MCF 10A (cell line): ENCODE measurements around the gene FAM50A. TPM values are rescaled to one million over a fixed set of nuclear protein-coding genes. Genes with fewer than 3 reads are reported as not detected.
A peak's percentile ranks its signal among the peaks of the same experiment; 100 is the strongest.

Experiments used
- BruUV-seq: library from RNA; stranded (reverse); fragments of 400-500 nt; replicated peaks from 2 replicates; lab custom pipeline; 2021; lab: Mats Ljungman, UMichigan
- CTCF ChIA-PET: fragments of 300-600 bp; sonication (Branson Sonifier 250); formaldehyde crosslinking; extraction: SDS; loops from one replicate; lab custom pipeline; 2021; ENCODE audit warnings: antibody characterized with exemption, inconsistent platforms; lab: Yijun Ruan, JAX
- POLR2A ChIA-PET: fragments of 300-600, 350-650 bp; sonication (Branson Sonifier 250); formaldehyde crosslinking; extraction: SDS; loops from one replicate; lab custom pipeline; 2020; ENCODE audit warnings: antibody characterized with exemption, inconsistent platforms; lab: Yijun Ruan, JAX
- DNase-seq: peaks from one replicate; pipeline ENCODE4 v3.0.0-alpha.2; 2018; ENCODE audit not compliant: unreplicated experiment
- H3K27ac Mint-ChIP-seq: one replicate; pipeline ENCODE4 v1.8.0; 2022; ENCODE audit warnings: mild to moderate bottlenecking, low read depth, mixed read lengths; ENCODE audit not compliant: unreplicated experiment
- H3K27me3 Mint-ChIP-seq: one replicate; pipeline ENCODE4 v1.8.0; 2022; ENCODE audit warnings: mixed read lengths; ENCODE audit not compliant: insufficient read depth, unreplicated experiment
- H3K36me3 Mint-ChIP-seq: one replicate; pipeline ENCODE4 v1.8.0; 2022; ENCODE audit warnings: mild to moderate bottlenecking, moderate library complexity, mixed read lengths; ENCODE audit not compliant: insufficient read depth, unreplicated experiment
- H3K4me1 Mint-ChIP-seq: one replicate; pipeline ENCODE4 v1.8.0; 2022; ENCODE audit warnings: mixed read lengths; ENCODE audit not compliant: insufficient read depth, unreplicated experiment
- H3K4me3 Mint-ChIP-seq: one replicate; pipeline ENCODE4 v1.8.0; 2022; ENCODE audit warnings: mild to moderate bottlenecking, moderate library complexity, mixed read lengths; ENCODE audit not compliant: unreplicated experiment
- H3K9me3 Mint-ChIP-seq: one replicate; pipeline ENCODE4 v1.8.0; 2022; ENCODE audit warnings: mixed read lengths; ENCODE audit not compliant: unreplicated experiment
- intact Hi-C: fragments of 100-400 bp; cut with micrococcal nuclease; formaldehyde crosslinking; loops from 2 replicates; pipeline ENCODE4 v1.14.1; 2022
- total RNA-seq: library from RNA; stranded (reverse); gene quantifications from 2 replicates; pipeline ENCODE4 v1.2.3, GENCODE V29; 2022
- TF ChIP-seq, protein P1 (sequence below): fragments of 200-600 bp; IDR thresholded peaks from one replicate; pipeline ENCODE4 v1.8.0; 2022; ENCODE audit warnings: antibody characterized with exemption, mild to moderate bottlenecking; ENCODE audit not compliant: unreplicated experiment

FAM50A gene
- total RNA-seq, 1 experiment from 2014 or later, result 62.1 TPM

DNA sequence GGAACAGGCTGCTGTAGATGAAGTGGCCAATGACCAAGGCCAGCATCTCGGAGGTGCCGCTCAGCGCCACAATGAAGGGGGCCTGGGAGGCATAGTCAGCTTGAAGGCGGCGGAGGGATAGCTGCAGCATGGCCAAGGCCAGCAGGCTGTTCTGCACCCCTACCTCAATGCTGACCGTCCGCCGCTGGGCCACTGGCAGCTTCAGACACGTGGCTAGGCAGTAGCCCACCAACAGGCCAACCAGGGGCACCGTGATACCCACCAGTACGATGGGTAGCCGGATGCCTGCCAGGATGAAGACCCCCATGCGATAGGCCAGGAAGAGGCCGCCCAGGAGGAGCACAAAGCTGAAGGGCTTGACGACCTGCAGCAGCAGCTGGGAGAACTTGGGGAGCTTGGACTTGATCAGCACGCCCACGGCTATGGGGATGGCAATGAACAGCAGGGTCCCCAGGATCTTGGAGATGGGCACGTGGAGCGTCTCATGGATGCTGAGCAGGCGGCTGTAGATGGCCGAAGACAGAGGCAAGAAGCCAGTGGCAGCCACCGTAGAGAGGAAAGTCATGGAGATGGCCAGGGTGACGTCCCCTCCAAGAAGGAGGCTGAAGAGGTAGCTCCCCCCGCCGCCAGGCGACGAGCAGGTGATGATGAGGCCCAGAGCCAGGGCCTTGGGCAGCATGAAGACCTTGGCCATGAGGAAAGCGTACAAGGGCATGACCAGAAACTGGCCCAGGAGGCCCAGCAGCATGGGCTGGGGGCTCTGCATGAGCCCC lies 43.8 kb downstream of the FAM50A start:
- intact Hi-C loops, result no loop called here
- peak overlapping the region; percentile 65 for H3K4me3 Mint-ChIP-seq
- TF ChIP-seq, protein P1, sequence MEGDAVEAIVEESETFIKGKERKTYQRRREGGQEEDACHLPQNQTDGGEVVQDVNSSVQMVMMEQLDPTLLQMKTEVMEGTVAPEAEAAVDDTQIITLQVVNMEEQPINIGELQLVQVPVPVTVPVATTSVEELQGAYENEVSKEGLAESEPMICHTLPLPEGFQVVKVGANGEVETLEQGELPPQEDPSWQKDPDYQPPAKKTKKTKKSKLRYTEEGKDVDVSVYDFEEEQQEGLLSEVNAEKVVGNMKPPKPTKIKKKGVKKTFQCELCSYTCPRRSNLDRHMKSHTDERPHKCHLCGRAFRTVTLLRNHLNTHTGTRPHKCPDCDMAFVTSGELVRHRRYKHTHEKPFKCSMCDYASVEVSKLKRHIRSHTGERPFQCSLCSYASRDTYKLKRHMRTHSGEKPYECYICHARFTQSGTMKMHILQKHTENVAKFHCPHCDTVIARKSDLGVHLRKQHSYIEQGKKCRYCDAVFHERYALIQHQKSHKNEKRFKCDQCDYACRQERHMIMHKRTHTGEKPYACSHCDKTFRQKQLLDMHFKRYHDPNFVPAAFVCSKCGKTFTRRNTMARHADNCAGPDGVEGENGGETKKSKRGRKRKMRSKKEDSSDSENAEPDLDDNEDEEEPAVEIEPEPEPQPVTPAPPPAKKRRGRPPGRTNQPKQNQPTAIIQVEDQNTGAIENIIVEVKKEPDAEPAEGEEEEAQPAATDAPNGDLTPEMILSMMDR, result no peak

DNA sequence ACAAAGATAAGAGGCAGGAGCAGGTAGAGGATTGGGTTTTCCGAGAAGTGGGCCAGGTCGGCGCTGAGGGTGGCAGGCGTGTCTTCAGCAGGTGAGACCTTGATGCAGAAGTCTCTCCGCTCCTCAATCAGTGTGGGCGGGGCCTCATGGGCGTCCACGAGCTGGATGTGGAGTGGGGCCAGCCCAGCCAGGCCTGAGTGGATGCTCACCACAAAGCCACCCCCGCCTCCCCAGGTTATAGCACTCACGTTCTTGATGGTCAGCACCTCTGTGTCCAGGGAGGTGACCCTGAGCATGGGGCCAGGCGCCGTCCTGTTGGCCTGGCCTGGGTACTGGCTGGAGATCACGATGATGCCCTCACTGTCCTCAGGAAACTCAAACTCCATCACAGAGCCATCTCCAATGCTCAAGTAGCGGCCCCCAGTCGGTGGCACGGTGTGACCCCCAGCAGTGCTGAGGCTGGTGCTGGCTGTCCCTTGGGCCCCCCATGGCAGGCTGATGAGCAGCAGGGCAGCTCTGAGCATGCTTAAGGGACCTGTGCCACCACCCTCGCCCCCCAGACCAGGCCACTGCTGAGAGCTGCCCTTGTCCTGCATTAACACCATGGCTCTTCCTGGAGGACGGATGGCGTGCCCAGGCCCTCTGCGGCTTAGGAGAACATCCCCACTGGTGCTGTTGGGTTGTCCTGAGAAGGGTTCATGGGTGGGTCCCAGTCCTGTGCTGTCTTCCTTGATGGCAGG lies 44.6 kb downstream of the FAM50A start:
- Mint-ChIP-seq H3K4me3 (peak overlapping the region; percentile 38), H3K9me3 (no peaks in the 10 kb centered on the region), H3K4me1 (no peaks in the 10 kb centered on the region), H3K27me3 (peaks cover 4% of the 10 kb centered on the region), H3K27ac (no peak overlapping the region), H3K36me3 (peaks cover 18% of the 10 kb centered on the region)
- TF ChIP-seq, protein P1, result no peak
- intact Hi-C loops, result no loop called here
- no peak for DNase-seq
- no TSS peak for BruUV-seq
- CTCF ChIA-PET, result interaction anchor here (0.5 to 1.9 kb wide), 4 partner anchors 11 to 115 kb away, joined by 3 to 9 read pairs (median 4); no protein-coding TSS in a partner anchor
- POLR2A ChIA-PET, result interaction anchor here (0.6 to 3.2 kb wide), 4 partner anchors 11 to 246 kb away, joined by 3 to 48 read pairs (median 8); partner anchors contain the start of genes FAM3A and RPL10

More for the DNA sequence above, 43.8 kb downstream of the FAM50A start:
- ChIA-PET POLR2A (interaction anchor here (0.6 to 3.5 kb wide), 5 partner anchors 30 to 334 kb away, joined by 3 to 13 read pairs (median 6); partner anchors contain the start of gene RPL10), CTCF (interaction anchor here (0.6 to 1.2 kb wide), 5 partner anchors 11 to 872 kb away, joined by 3 to 4 read pairs (median 3); no protein-coding TSS in a partner anchor)
- no peak overlapping the region for H3K27ac Mint-ChIP-seq
- peaks cover 18% of the 10 kb centered on the region for H3K36me3 Mint-ChIP-seq
- H3K9me3 Mint-ChIP-seq, result no peaks in the 10 kb centered on the region
- H3K27me3 Mint-ChIP-seq, result peaks cover 12% of the 10 kb centered on the region
- peaks cover under 1% of the 10 kb centered on the region for H3K4me1 Mint-ChIP-seq
- no TSS peak for BruUV-seq
- DNase-seq, result no peak

DNA sequence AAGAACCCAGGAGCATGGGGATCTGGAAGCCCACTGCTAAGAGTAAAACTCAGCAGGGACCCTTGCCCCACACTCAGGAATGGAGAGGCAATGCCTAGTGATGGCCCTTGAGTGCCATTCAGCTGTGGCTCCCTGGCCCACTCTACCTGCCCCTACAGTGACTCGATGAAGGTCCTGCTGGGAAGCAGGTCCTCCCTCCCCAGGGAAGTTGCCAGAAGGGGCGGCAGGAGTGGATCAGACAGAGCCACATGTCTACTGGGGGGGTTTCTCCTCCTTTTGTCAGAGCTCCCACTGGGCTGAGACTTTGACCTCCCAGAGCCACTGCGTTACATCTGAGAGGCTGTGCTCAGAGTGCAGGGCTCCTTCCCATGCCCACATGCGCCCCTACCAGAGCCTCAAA lies 45.2 kb downstream of the FAM50A start:
- CTCF ChIA-PET, result interaction anchor here (0.5 to 1.9 kb wide), 4 partner anchors 26 to 116 kb away, joined by 3 to 9 read pairs (median 3); no protein-coding TSS in a partner anchor
- Mint-ChIP-seq H3K36me3 (peaks cover 17% of the 10 kb centered on the region), H3K9me3 (no peaks in the 10 kb centered on the region), H3K4me1 (no peaks in the 10 kb centered on the region), H3K27ac (peak overlapping the region; percentile 83), H3K4me3 (peak overlapping the region; percentile 76), H3K27me3 (peaks cover 1% of the 10 kb centered on the region)
- DNase-seq, result no peak
- POLR2A ChIA-PET, result interaction anchor here (0.6 to 3.2 kb wide), 12 partner anchors 10 to 476 kb away, joined by 3 to 48 read pairs (median 8); partner anchors contain the start of genes ATP6AP1, FAM3A, PLXNA3 and RPL10
- BruUV-seq, result no TSS peak
- TF ChIP-seq, protein P1, result no peak
- intact Hi-C loops, result no loop called here
